Neural cell (in vitro differentiated cells): ENCODE measurements around the gene TRMT44.

Experiments
- EP300 ChIP-seq: fragments of 450-650 bp; conservative IDR thresholded peaks from 2 replicates; pipeline ENCODE4 v1.6.1; 2014; ENCODE audit warnings: antibody characterized with exemption, mild to moderate bottlenecking, moderate library complexity; ENCODE audit not compliant: poor library complexity, severe bottlenecking
- EZH2 ChIP-seq: fragments of 200-600, 300-800 bp; shearing (Covaris generic), sonication (generic); IDR thresholded peaks from 2 replicates; pipeline ENCODE4 v1.6.1; 2014; ENCODE audit warnings: antibody characterized with exemption, low read length, borderline replicate concordance, mild to moderate bottlenecking; ENCODE audit not compliant: insufficient read depth, poor library complexity, severe bottlenecking
- POLR2AphosphoS5 ChIP-seq: IDR thresholded peaks from 2 replicates; pipeline ENCODE4 v1.6.1; 2012
- SMC3 ChIP-seq: fragments of 450-650 bp; conservative IDR thresholded peaks from 2 replicates; pipeline ENCODE4 v1.6.1; 2014; ENCODE audit warnings: antibody characterized with exemption, mild to moderate bottlenecking, moderate library complexity; ENCODE audit not compliant: poor library complexity
- TAF1 ChIP-seq: IDR thresholded peaks from 2 replicates; pipeline ENCODE4 v1.6.1; 2012; ENCODE audit warnings: low read depth
- TF ChIP-seq, protein P1 (sequence below): IDR thresholded peaks from 2 replicates; pipeline ENCODE4 v1.6.1; 2012; ENCODE audit warnings: borderline replicate concordance
- TF ChIP-seq, protein P2 (sequence below): fragments of 450-650 bp; IDR thresholded peaks from 2 replicates; pipeline ENCODE4 v1.5.1; 2014; ENCODE audit warnings: antibody characterized with exemption, mild to moderate bottlenecking, moderate library complexity; ENCODE audit not compliant: poor library complexity, severe bottlenecking

DNA sequence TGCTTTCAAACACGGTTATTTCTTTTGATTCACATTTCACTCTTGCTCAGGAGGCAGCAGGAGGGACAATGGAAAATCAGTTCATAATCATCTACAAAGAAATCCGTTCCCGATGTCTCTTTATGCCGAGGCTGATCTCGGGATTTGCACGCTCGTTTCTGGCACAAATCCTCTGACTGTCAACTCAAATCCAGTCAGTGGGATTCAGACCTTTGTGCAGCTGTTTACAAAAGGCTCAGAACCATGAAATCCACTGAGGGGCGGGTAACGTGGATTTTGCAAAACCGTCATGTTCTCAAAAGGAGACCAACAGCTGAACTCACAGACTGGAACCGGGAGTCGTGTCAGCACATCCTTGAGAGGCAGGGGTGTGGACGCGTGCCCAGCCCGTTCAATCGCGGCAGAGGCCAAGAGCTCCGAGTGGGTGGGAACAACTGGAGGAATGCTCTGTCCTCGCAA lies 46.5 kb upstream of the TRMT44 start:
- no peak for TF ChIP-seq TAF1
- TF ChIP-seq, protein P1, sequence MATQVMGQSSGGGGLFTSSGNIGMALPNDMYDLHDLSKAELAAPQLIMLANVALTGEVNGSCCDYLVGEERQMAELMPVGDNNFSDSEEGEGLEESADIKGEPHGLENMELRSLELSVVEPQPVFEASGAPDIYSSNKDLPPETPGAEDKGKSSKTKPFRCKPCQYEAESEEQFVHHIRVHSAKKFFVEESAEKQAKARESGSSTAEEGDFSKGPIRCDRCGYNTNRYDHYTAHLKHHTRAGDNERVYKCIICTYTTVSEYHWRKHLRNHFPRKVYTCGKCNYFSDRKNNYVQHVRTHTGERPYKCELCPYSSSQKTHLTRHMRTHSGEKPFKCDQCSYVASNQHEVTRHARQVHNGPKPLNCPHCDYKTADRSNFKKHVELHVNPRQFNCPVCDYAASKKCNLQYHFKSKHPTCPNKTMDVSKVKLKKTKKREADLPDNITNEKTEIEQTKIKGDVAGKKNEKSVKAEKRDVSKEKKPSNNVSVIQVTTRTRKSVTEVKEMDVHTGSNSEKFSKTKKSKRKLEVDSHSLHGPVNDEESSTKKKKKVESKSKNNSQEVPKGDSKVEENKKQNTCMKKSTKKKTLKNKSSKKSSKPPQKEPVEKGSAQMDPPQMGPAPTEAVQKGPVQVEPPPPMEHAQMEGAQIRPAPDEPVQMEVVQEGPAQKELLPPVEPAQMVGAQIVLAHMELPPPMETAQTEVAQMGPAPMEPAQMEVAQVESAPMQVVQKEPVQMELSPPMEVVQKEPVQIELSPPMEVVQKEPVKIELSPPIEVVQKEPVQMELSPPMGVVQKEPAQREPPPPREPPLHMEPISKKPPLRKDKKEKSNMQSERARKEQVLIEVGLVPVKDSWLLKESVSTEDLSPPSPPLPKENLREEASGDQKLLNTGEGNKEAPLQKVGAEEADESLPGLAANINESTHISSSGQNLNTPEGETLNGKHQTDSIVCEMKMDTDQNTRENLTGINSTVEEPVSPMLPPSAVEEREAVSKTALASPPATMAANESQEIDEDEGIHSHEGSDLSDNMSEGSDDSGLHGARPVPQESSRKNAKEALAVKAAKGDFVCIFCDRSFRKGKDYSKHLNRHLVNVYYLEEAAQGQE, result no peak
- TF ChIP-seq, protein P2, sequence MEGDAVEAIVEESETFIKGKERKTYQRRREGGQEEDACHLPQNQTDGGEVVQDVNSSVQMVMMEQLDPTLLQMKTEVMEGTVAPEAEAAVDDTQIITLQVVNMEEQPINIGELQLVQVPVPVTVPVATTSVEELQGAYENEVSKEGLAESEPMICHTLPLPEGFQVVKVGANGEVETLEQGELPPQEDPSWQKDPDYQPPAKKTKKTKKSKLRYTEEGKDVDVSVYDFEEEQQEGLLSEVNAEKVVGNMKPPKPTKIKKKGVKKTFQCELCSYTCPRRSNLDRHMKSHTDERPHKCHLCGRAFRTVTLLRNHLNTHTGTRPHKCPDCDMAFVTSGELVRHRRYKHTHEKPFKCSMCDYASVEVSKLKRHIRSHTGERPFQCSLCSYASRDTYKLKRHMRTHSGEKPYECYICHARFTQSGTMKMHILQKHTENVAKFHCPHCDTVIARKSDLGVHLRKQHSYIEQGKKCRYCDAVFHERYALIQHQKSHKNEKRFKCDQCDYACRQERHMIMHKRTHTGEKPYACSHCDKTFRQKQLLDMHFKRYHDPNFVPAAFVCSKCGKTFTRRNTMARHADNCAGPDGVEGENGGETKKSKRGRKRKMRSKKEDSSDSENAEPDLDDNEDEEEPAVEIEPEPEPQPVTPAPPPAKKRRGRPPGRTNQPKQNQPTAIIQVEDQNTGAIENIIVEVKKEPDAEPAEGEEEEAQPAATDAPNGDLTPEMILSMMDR, result no peak
- no peak for TF ChIP-seq EZH2
- no peak for TF ChIP-seq SMC3
- no peak for TF ChIP-seq POLR2AphosphoS5
- no peak for TF ChIP-seq EP300
